SIG-M5 treated with dmso at 0.1 percent for 504 hours (cell line): ENCODE data around the gene EVPL.
A peak's percentile ranks its signal among the peaks of the same experiment; 100 is the strongest.
"Not testable (repeated sequence)": the region's sequence is repeated elsewhere in the genome, so short reads cannot be mapped to it uniquely, and the experiment has no call there.

Experiments used
- DNase-seq: peaks from one replicate; lab custom pipeline; 2025; ENCODE audit not compliant: unreplicated experiment; lab: John Stamatoyannopoulos, UW

EVPL gene

DNA sequence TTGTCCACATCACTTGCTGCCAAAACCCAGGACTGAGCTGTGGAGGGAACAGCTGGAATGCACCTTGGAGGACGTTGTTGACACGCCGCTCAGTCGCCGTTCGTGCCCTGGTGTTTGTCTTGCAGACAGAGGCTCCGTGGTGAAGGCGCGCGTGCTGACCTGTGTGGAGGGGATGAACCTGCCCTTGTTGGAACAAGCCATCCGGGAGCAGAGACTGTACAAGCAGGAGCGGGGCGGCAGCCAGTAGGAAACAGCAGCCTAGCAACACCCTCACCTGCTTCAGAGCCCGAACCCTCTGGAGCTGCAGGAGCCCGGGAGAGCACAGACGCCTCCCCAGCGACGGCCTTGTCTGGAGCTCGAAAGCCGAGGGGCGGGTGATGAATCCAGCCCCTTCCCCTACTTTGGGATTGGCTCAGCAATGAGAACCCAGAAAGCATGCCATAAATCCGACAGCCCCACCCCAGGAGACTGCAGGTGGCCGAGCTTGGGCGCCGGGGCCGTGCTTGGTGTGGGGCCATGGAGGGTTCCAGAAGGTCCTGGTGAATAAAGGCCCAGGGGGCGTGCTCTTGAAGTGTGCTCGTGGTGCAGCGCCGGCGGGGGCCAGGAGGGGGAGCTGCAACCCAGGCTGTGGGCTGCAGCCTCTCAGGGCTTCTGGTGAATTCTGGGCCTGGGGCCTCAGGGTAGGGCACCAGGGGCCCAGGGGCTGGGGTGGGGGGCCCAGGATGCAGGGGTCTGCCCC, 26.9 kb downstream of the EVPL start:
- peak; percentile 38 for DNase-seq

DNA sequence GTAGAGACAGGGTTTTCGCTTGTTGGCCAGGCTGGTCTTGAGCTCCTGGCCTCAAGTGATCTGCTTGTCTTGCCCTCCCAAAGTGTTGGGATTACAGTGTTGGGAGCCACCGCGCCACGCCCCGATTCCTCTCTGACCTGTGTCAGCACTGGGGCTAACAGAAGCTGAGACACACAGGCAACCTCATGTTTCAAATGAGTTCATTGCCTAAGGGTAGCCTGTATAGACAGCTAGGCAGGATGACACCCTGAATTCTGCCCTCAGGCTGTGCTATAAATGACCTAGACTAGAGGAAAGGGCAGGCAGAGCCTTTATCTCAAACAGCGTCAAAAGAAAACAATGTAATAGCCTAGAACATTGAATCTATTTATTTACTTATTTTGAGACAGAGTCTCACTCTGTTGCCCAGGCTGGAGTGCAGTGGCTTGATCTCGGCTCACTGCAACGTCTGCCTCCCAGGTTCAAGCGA, 28.7 kb downstream of the EVPL start:
- no peak for DNase-seq

- DNase-seq = peak; percentile 90
These were observed 30.2 kb downstream of the EVPL start for GRCh38 chr17:75996665-75997590.

DNA sequence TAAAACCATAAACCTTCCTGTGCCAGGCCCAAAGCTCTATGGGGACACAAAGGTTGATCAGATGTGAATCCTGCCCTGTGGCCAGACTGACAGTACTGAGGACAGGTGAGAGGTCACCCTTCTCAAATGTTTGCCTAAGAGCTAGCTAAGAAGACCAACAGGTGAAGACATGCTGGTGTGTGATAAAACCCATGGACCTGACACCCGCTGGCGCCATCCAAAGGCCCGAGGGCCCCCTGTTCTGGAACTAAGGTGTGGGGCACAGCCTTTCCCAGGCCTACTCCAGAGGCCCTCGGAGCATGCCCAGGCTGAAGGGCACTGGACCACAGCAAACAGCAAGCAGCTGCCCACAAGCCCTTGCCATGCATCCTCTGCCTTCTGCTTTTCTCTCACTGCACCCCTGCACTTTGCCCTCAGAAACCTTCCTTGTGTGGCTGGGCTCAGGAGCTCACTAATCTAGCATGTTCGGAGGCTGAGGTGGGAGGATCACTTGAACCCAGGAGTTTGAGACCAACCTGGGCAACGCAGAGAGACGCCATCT, 31.7 kb downstream of the EVPL start:
- DNase-seq = no peak

DNA sequence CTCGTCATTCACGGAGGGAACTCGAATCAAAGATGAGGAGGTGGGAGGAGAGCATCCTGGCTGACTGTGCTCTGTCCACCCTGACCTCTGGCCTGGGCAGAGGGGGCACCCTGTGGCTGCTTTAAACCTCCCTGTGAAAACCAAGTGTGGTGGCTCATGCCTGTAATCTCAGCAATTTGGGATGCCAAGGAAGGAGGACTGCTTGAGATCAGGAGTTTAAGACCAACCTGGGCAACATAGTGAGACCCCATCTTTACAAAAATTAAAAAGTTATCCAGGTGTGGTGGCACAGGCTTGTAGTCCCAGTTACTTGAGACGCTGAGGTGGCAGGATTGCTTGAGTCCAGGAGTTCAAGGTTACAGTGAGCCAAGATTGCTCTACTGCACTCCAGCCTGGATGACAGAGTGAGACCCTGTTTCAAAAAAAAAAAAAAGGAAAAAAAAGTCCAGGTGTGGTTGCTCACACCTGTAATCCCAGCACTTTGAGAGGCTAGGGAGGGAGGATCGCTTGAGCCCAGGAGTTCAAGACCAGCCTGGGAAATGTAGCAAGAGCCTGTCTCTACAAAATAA, 32.2 kb downstream of the EVPL start:
- no peak for DNase-seq

- DNase-seq = no peak
These were observed 35.7 kb downstream of the EVPL start for GRCh38 chr17:75991396-75991795.

GRCh38 chr17:75987041-75987440, 40.1 kb downstream of the EVPL start:
- no peak for DNase-seq

DNA sequence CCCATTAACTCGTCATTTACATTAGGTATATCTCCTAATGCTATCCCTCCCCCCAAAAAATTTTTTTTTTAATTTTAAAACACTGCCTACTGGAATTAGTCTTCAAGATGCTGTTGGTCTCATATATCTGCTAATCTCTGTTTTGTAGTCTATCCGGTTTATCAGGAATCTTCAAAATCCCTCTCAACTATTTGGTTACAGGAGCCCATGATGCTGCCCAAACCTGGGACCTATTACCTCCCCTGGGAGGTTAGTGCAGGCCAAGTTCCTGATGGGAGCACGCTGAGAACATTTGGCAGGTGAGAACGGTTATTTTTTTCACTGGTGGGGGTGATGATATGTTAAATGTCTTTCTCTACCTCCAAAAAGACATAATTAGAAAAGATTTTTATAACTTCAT, 41.1 kb downstream of the EVPL start:
- DNase-seq = no peak

DNA sequence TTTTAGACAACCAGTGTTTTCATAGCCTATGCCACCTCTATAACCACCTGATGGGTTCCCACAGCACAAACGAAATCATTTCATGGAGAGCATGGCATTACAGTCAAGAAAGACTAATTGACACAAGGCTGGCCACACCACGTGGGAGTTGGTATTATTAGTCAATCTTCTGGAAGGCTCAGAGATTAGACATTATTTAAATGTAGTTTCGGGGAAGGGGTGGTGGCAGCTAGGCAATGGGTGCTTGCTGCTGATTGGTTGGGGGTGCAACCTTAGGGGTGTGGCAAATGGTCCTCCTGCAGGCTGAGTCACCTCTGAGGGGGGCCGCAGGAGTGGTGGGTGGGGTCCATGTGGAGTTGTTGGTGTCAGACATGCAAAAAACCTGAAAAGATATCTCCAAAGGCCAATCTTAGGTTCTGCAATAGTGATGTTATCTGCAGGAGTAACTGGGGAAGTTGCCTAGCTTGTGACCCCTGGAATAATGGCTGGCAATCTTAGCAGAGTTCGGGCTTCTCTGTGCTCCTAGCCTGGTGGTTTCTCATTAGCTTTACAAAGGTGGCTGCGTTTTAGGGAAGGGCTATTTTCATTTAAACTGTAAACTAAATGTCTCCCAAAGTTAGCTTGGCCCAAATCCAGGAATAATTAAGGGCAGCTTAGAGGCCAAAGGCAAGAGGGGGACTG, 43.5 kb downstream of the EVPL start:
- peak; percentile 66 for DNase-seq

DNA sequence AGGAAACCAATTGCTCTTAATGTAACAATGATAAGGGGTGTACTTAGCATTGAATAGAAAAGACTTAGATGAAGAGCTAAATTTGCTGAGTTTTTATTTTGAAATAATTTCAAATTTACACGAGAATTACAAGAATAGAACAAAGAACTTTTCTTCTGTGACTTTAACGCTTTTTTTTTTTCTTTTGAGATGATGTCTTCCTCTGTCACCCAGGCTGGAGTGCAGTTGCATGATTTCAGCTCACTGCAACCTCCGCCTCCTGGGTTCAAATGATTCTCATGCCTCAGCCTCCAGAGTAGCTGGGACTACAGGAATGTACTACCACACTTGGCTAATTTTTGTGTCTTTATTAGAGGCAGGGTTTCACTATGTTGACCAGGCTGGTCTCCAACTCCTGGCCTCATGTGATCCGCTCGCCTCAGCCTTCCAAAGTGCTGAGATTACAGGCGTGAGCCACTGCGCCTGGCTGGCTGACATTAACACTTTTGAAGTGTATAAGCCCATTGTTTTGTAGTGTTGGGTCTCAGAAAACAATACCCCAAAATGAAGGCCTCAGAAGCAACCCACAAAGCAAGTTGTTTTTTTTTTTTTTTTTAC, 46.0 kb downstream of the EVPL start:
- no peak for DNase-seq

- no peak for DNase-seq
These were observed 46.7 kb downstream of the EVPL start for GRCh38 chr17:75980188-75981018.

DNA sequence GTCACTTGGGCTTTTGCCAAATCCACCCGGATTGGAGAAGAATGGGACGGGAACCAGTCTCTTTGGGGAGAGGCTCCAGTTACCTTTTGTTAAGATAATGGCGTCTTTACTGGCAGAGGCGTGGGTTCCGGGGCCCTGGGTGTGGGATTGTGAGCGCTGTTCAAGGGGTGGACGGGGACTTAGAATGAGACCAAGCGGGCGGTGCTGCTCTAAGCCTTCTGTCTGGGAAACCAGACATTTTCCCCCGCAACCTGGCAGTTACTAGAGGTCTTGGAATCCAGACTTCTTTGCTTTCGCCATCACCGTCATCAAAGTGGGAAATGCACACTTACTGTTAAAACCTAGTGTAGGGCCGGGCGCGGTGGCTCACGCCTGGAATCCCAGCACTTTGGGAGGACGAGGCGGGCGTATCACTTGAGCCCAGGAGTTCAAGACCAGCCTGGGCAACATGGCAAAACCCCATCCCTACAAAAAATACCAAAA, 47.4 kb downstream of the EVPL start:
- no peak for DNase-seq

DNA sequence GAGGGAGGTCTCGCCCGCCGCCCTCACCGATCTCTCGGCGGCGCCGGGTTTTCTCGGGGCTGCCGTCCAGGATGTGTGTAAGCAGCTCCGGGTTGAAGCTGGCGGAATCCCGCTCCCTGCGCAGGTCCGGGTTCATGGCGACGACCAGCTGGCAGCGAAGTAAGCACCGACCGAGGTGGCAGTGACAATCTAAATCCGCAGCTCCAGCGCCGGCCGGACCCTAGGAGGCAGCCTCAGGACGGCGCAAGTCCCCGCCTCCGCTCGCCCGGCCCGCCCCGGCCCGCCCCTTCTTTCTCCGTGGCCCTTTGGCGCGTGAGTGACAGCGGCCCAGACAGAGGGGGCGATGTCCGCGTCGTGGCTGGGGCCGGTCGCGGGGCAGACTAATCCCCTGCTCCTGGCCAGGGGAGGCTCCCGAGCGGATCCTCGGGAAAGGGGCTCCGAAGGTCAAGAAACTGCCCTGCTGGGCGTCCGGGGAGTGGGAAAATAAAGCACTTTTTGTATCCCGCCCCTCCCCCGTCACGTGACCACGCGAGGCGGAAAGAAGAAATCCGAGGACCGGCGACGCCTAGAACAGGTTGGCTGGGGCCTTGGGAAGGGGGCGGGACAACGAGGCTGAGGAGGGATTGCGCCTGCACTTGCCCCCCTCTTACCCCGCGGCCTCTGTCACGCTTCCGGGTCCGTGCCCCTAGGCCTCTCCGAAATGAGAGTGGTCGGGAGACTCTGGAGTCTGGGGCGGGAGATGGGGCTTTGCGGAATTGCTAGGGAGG, 48.0 kb downstream of the EVPL start, which contains the start of the genes ACOX1 and TEN1:
ACOX1 (minus strand) TSS at position 229 of the 767 bp plus-strand sequence; CDS start at position 136, 93 bp downstream.
TEN1 (plus strand) TSS at position 303 of the 767 bp plus-strand sequence. CDS start 6,953 bp downstream, outside the sequence.
- DNase-seq = peak; percentile 98

GRCh38 chr17:75976175-75976848, 50.8 kb downstream of the EVPL start:
- DNase-seq = no peak

- DNase-seq = no peak
These were observed 51.3 kb downstream of the EVPL start for GRCh38 chr17:75975757-75976174.

GRCh38 chr17:75975187-75975586, 51.9 kb downstream of the EVPL start:
- DNase-seq = not testable (repeated sequence)

DNA sequence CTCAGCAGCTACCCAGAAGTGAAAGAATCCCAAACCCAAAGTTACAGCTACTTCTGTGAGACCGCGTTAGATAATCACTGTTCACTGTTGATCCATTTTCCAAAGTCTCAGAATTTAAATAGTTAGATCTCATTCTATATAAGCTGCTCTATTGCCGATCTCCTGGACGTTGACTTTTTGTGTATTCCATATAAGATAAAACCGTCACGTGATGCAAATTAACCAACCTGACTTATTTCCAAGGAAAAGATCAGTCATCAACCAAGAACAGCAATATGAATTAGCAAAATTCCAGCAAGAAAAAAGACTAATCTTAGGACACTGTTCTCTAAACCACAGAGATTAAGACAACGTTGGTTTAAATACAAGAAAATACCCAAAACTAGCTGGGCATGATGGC, 56.5 kb downstream of the EVPL start:
- DNase-seq = no peak

- peak; percentile 54 for DNase-seq
These were observed 57.0 kb downstream of the EVPL start for GRCh38 chr17:75970011-75970523.
